Testis (tissue), 2 donors: ENCODE measurements around the gene LARGE1.

Experiments used
- CTCF ChIP-seq, 3 experiments: fragments of 450-650 bp in 2 of 3; fragments of 200-600 bp in 1 of 3; sonication (generic) in 1 of 3; IDR thresholded peaks; one replicate each; pipeline ENCODE4 v1.5.1; 2016 to 2019; ENCODE audit warnings: antibody characterized with exemption in 3 of 3, mild to moderate bottlenecking in 2 of 3, moderate library complexity in 1 of 3
- POLR2A ChIP-seq: fragments of 450-650 bp; IDR thresholded peaks from one replicate; pipeline ENCODE4 v1.6.1; 2017; ENCODE audit warnings: antibody characterized with exemption, mild to moderate bottlenecking, moderate library complexity

GRCh38 chr22:33260498-33260897 lies 659.8 kb downstream of the LARGE1 start:
- TF ChIP-seq CTCF (IDR thresholded peaks at IDR 0.05) (no peak), POLR2A (no peak)
